GM23338 (cell line): ENCODE measurements around the gene SEC16A. TPM values are rescaled to one million over a fixed set of nuclear protein-coding genes. Genes with fewer than 3 reads are reported as not detected.

Experiments
- ATAC-seq: fragments of 200-7000 bp; cut with Tn5 transposase; 3 replicates; pipeline ENCODE4 v1.9.1; 2020
- DNase-seq: peaks from one replicate; pipeline ENCODE4 v3.0.0-alpha.2; 2015; ENCODE audit warnings: low spot score
- H2AFZ ChIP-seq: fragments of 200-600 bp; sonication (generic); 2 replicates; pipeline ENCODE4 v1.8.0; 2016; ENCODE audit warnings: antibody characterized with exemption, mild to moderate bottlenecking, moderate library complexity
- H3F3A ChIP-seq: fragments of 200-600 bp; sonication (generic); replicated peaks from 2 replicates; pipeline ENCODE4 v1.8.0; 2017; ENCODE audit warnings: antibody characterized with exemption, mixed run types, low read depth
- H3K27ac ChIP-seq: fragments of 200-600 bp; sonication (generic); 2 replicates; pipeline ENCODE4 v1.6.1; 2016; ENCODE audit warnings: low read depth
- H3K27me3 ChIP-seq: fragments of 200-600 bp; sonication (generic); 2 replicates; pipeline ENCODE4 v1.8.0; 2016; ENCODE audit warnings: mild to moderate bottlenecking, mixed run types, moderate library complexity; ENCODE audit not compliant: insufficient read depth
- H3K36me3 ChIP-seq: fragments of 200-600 bp; sonication (generic); 2 replicates; pipeline ENCODE4 v1.8.0; 2016; ENCODE audit warnings: mild to moderate bottlenecking; ENCODE audit not compliant: insufficient read depth
- H3K4me1 ChIP-seq: fragments of 200-600 bp; sonication (generic); 2 replicates; pipeline ENCODE4 v1.8.0; 2016; ENCODE audit warnings: mild to moderate bottlenecking, moderate library complexity; ENCODE audit not compliant: insufficient read depth
- H3K4me2 ChIP-seq: fragments of 200-600 bp; sonication (generic); 2 replicates; pipeline ENCODE4 v1.7.1; 2017; ENCODE audit warnings: mixed run types
- H3K4me3 ChIP-seq: fragments of 200-600 bp; sonication (generic); 2 replicates; pipeline ENCODE4 v1.6.1; 2016; ENCODE audit warnings: mixed run types
- H3K79me2 ChIP-seq: fragments of 200-600 bp; sonication (generic); replicated peaks from 2 replicates; pipeline ENCODE4 v1.8.0; 2017; ENCODE audit warnings: mild to moderate bottlenecking; ENCODE audit not compliant: insufficient read depth
- H3K9me2 ChIP-seq: fragments of 200-600 bp; sonication (generic); 2 replicates; pipeline ENCODE4 v1.8.0; 2017; ENCODE audit not compliant: insufficient read depth
- H4K20me1 ChIP-seq: fragments of 200-600 bp; sonication (generic); replicated peaks from 2 replicates; pipeline ENCODE4 v1.8.0; 2017; ENCODE audit warnings: mild to moderate bottlenecking; ENCODE audit not compliant: insufficient read depth
- H3K27ac Mint-ChIP-seq: 2 replicates; pipeline ENCODE4 v1.8.0; 2020; ENCODE audit warnings: inconsistent platforms, mild to moderate bottlenecking, moderate library complexity, mixed read lengths
- H3K27me3 Mint-ChIP-seq: 3 replicates; pipeline ENCODE4 v1.8.0; 2022; ENCODE audit warnings: low read depth, mild to moderate bottlenecking, moderate library complexity, mixed read lengths, inconsistent platforms; ENCODE audit not compliant: insufficient read depth, poor library complexity
- H3K36me3 Mint-ChIP-seq: 3 replicates; pipeline ENCODE4 v1.8.0; 2021; ENCODE audit warnings: low read depth, mild to moderate bottlenecking, inconsistent platforms, moderate library complexity, mixed read lengths
- H3K4me1 Mint-ChIP-seq: 3 replicates; pipeline ENCODE4 v1.8.0; 2020; ENCODE audit warnings: mild to moderate bottlenecking, inconsistent platforms, mixed read lengths
- H3K4me3 Mint-ChIP-seq: 3 replicates; pipeline ENCODE4 v1.8.0; 2021; ENCODE audit warnings: moderate library complexity, mild to moderate bottlenecking, inconsistent platforms, mixed read lengths
- H3K9me3 Mint-ChIP-seq: 3 replicates; pipeline ENCODE4 v1.8.0; 2020; ENCODE audit warnings: moderate library complexity, mild to moderate bottlenecking, inconsistent platforms, mixed read lengths
- CREB1 ChIP-seq: fragments of 250-450 bp; sonication (Bioruptor Pico); IDR thresholded peaks from 2 replicates; pipeline ENCODE4 v1.5.0; 2020; ENCODE audit warnings: low read depth, mild to moderate bottlenecking, moderate library complexity
- EZH2 ChIP-seq: fragments of 200-600 bp; sonication (generic); IDR thresholded peaks from one replicate; pipeline ENCODE4 v1.8.0; 2017; ENCODE audit warnings: antibody characterized with exemption, mild to moderate bottlenecking, low read depth; ENCODE audit not compliant: unreplicated experiment
- EZH2phosphoT487 ChIP-seq: fragments of 200-600 bp; sonication (generic); IDR thresholded peaks from one replicate; pipeline ENCODE4 v1.8.1; 2018; ENCODE audit warnings: antibody characterized with exemption; ENCODE audit not compliant: unreplicated experiment
- JUNB ChIP-seq: IDR thresholded peaks from one replicate; pipeline ENCODE4 v1.6.1; 2016; ENCODE audit warnings: antibody characterized with exemption; ENCODE audit not compliant: unreplicated experiment
- POLR2AphosphoS5 ChIP-seq: IDR thresholded peaks from 2 replicates; pipeline ENCODE4 v1.6.1; 2016; ENCODE audit warnings: antibody characterized with exemption, low read depth
- STAT1 ChIP-seq: IDR thresholded peaks from one replicate; pipeline ENCODE4 v1.6.1; 2016; ENCODE audit warnings: antibody characterized with exemption; ENCODE audit not compliant: unreplicated experiment
- ZNF114 ChIP-seq: fragments of 250-450 bp; sonication (Bioruptor Pico); IDR thresholded peaks from 2 replicates; pipeline ENCODE4 v1.5.0; 2020; ENCODE audit warnings: mild to moderate bottlenecking, moderate library complexity
- polyA plus RNA-seq: library from polyadenylated mRNA; unstranded; fragments of >200 nt; fragmentation: Nextera tagmentation; extraction: Ambion mirVana; gene quantifications from 2 replicates; pipeline ENCODE4 v1.2.1, GENCODE V29; 2016
- total RNA-seq: library from RNA; depleted of rRNA; stranded (reverse); fragments of >200 nt; shearing (Covaris generic); gene quantifications from 2 replicates; pipeline ENCODE4 v1.2.3, GENCODE V29; 2014
- TF ChIP-seq, protein P1 (sequence below): IDR thresholded peaks from one replicate; pipeline ENCODE4 v1.6.1; 2018; ENCODE audit warnings: antibody characterized with exemption; ENCODE audit not compliant: unreplicated experiment
- TF ChIP-seq, protein P2 (sequence below), 2 experiments: fragments of 200-600 bp in 1 of 2; sonication (generic) in 1 of 2; conservative IDR thresholded peaks; 2 replicates each; pipeline versions ENCODE4 v1.5.1 to v1.6.1; 2016 to 2017; ENCODE audit warnings: antibody characterized with exemption in 2 of 2, low read depth in 2 of 2, mild to moderate bottlenecking in 2 of 2, moderate library complexity in 1 of 2
- TF ChIP-seq, protein P3 (sequence below): IDR thresholded peaks from 2 replicates; pipeline ENCODE4 v1.6.1; 2016; ENCODE audit warnings: antibody characterized with exemption

SEC16A gene
- total and polyA plus RNA-seq, 2 experiments from 2014 or later = 34.0 to 59.2 TPM

DNA sequence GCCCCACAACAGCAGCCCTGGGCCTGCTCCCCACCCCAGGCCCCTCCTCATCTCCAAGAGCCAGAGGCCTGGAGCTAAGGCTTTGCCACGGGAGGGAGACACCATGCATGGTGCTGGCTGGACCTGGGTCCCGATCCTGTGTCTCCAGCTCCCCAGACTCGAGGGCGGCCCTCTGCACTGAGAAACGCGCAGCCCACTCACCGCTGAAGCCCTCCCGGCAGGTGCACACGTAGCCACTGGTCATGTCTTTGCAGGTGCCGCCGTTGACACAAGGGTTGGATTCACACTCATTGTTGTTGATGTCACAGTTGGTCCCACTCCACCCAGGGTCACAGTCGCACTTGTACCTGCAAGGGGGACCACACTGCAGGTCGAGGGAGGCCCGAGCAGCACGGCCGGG is 30.4 kb upstream of the SEC16A start:
- Histone ChIP-seq H3F3A (0 out of 2 replicates have a peak, but pooled peaks cover 2% of the 10 kb centered on the region), H3K4me1 (no peaks in the 10 kb centered on the region), H2AFZ (no peak overlapping the region), H3K27me3 (no peaks in the 10 kb centered on the region), H3K79me2 (no peaks in the 10 kb centered on the region), H3K4me3 (no peak overlapping the region), H4K20me1 (no peaks in the 10 kb centered on the region; the same call in 1 of the 2 replicates), H3K27ac (no peak overlapping the region), H3K9me2 (no peaks in the 10 kb centered on the region), H3K36me3 (peaks cover 7% of the 10 kb centered on the region; the same call in 1 of the 2 replicates), H3K4me2 (no peak overlapping the region)
- no peak for TF ChIP-seq POLR2AphosphoS5
- TF ChIP-seq, protein P1, sequence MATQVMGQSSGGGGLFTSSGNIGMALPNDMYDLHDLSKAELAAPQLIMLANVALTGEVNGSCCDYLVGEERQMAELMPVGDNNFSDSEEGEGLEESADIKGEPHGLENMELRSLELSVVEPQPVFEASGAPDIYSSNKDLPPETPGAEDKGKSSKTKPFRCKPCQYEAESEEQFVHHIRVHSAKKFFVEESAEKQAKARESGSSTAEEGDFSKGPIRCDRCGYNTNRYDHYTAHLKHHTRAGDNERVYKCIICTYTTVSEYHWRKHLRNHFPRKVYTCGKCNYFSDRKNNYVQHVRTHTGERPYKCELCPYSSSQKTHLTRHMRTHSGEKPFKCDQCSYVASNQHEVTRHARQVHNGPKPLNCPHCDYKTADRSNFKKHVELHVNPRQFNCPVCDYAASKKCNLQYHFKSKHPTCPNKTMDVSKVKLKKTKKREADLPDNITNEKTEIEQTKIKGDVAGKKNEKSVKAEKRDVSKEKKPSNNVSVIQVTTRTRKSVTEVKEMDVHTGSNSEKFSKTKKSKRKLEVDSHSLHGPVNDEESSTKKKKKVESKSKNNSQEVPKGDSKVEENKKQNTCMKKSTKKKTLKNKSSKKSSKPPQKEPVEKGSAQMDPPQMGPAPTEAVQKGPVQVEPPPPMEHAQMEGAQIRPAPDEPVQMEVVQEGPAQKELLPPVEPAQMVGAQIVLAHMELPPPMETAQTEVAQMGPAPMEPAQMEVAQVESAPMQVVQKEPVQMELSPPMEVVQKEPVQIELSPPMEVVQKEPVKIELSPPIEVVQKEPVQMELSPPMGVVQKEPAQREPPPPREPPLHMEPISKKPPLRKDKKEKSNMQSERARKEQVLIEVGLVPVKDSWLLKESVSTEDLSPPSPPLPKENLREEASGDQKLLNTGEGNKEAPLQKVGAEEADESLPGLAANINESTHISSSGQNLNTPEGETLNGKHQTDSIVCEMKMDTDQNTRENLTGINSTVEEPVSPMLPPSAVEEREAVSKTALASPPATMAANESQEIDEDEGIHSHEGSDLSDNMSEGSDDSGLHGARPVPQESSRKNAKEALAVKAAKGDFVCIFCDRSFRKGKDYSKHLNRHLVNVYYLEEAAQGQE = no peak
- no peak for TF ChIP-seq ZNF114
- TF ChIP-seq STAT1 = no peak
- TF ChIP-seq EZH2phosphoT487 = no peak
- TF ChIP-seq, protein P2, sequence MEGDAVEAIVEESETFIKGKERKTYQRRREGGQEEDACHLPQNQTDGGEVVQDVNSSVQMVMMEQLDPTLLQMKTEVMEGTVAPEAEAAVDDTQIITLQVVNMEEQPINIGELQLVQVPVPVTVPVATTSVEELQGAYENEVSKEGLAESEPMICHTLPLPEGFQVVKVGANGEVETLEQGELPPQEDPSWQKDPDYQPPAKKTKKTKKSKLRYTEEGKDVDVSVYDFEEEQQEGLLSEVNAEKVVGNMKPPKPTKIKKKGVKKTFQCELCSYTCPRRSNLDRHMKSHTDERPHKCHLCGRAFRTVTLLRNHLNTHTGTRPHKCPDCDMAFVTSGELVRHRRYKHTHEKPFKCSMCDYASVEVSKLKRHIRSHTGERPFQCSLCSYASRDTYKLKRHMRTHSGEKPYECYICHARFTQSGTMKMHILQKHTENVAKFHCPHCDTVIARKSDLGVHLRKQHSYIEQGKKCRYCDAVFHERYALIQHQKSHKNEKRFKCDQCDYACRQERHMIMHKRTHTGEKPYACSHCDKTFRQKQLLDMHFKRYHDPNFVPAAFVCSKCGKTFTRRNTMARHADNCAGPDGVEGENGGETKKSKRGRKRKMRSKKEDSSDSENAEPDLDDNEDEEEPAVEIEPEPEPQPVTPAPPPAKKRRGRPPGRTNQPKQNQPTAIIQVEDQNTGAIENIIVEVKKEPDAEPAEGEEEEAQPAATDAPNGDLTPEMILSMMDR (conservative IDR thresholded peaks at IDR 0.05; ENCODE audit: low read depth in 2 of 2) = no peak
- no peak for TF ChIP-seq JUNB
- no peak for TF ChIP-seq EZH2
- ATAC-seq = peak; percentile 12
- peaks cover 5% of the 10 kb centered on the region for H3K27me3 Mint-ChIP-seq
- H3K4me1 Mint-ChIP-seq = no peaks in the 10 kb centered on the region
- H3K9me3 Mint-ChIP-seq = no peaks in the 10 kb centered on the region
- peaks cover 33% of the 10 kb centered on the region for H3K36me3 Mint-ChIP-seq
- no peak for DNase-seq
- no peak overlapping the region for H3K4me3 Mint-ChIP-seq
- no peak overlapping the region for H3K27ac Mint-ChIP-seq

DNA sequence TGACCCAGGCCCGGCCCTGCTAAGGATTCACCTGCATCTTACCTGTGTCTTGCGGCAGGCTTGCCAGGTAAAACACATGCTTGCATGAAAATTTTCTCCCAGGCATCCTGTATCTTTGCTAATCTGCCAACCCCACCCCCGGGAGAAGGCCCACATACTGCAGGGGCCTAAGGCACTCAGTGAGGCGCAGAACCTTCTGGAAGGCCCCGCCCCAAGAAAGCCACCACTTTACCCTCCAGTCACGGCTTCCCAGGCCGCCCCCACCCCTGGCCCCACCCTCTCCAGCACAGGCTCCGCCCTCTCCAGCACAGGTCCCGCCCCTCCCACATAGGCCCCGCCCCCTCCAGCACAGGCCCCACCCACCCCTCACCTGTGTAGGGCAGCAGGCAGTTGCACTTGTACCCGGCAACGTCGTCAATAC is 29.8 kb upstream of the SEC16A start:
- no peaks in the 10 kb centered on the region for H3K4me1 ChIP-seq
- H3K4me2 ChIP-seq = no peak overlapping the region
- H3K27ac ChIP-seq = no peak overlapping the region
- H3K36me3 Mint-ChIP-seq = peaks cover 37% of the 10 kb centered on the region
- H3K9me3 Mint-ChIP-seq = no peaks in the 10 kb centered on the region
- H3K4me3 ChIP-seq = no peak overlapping the region
- peak; percentile 39 for DNase-seq
- H3K9me2 ChIP-seq = no peaks in the 10 kb centered on the region
- H3K4me1 Mint-ChIP-seq = no peaks in the 10 kb centered on the region
- no peak overlapping the region for H3K27ac Mint-ChIP-seq
- H4K20me1 ChIP-seq = no peaks in the 10 kb centered on the region; the same call in 1 of the 2 replicates
- peaks cover 5% of the 10 kb centered on the region for H3K27me3 Mint-ChIP-seq
- H2AFZ ChIP-seq = no peak overlapping the region
- ATAC-seq = peak; percentile 75
- H3K79me2 ChIP-seq = no peaks in the 10 kb centered on the region
- no peaks in the 10 kb centered on the region for H3K27me3 ChIP-seq
- 0 out of 2 replicates have a peak, but pooled peaks cover 2% of the 10 kb centered on the region for H3F3A ChIP-seq
- H3K36me3 ChIP-seq = peaks cover 10% of the 10 kb centered on the region; the same call in 1 of the 2 replicates
- no peak overlapping the region for H3K4me3 Mint-ChIP-seq
- TF ChIP-seq CREB1 (CRISPR knock-in tag) = no peak
- TF ChIP-seq, protein P1 = no peak
- TF ChIP-seq, protein P3, sequence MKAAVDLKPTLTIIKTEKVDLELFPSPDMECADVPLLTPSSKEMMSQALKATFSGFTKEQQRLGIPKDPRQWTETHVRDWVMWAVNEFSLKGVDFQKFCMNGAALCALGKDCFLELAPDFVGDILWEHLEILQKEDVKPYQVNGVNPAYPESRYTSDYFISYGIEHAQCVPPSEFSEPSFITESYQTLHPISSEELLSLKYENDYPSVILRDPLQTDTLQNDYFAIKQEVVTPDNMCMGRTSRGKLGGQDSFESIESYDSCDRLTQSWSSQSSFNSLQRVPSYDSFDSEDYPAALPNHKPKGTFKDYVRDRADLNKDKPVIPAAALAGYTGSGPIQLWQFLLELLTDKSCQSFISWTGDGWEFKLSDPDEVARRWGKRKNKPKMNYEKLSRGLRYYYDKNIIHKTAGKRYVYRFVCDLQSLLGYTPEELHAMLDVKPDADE = no peak
